ENCODE measurements around the gene ARHGAP25.

ARHGAP25 gene

GRCh38 chr2:68775272-68775842 is 40.7 kb downstream of the ARHGAP25 start:
- H3K27ac ChIP-seq: no peak overlapping the region
- TF ChIP-seq, protein P1, sequence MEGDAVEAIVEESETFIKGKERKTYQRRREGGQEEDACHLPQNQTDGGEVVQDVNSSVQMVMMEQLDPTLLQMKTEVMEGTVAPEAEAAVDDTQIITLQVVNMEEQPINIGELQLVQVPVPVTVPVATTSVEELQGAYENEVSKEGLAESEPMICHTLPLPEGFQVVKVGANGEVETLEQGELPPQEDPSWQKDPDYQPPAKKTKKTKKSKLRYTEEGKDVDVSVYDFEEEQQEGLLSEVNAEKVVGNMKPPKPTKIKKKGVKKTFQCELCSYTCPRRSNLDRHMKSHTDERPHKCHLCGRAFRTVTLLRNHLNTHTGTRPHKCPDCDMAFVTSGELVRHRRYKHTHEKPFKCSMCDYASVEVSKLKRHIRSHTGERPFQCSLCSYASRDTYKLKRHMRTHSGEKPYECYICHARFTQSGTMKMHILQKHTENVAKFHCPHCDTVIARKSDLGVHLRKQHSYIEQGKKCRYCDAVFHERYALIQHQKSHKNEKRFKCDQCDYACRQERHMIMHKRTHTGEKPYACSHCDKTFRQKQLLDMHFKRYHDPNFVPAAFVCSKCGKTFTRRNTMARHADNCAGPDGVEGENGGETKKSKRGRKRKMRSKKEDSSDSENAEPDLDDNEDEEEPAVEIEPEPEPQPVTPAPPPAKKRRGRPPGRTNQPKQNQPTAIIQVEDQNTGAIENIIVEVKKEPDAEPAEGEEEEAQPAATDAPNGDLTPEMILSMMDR (conservative IDR thresholded peaks at IDR 0.05): no peak
- TF ChIP-seq ZFX (IDR thresholded peaks at IDR 0.05): no peak

GRCh38 chr2:68776124-68776523 is 41.5 kb downstream of the ARHGAP25 start:
- H3K27ac ChIP-seq: no peak overlapping the region
- TF ChIP-seq, protein P1 (conservative IDR thresholded peaks at IDR 0.05): no peak
- TF ChIP-seq ZFX (IDR thresholded peaks at IDR 0.05): no peak

GRCh38 chr2:68779595-68779994 is 45.0 kb downstream of the ARHGAP25 start:
- no peak overlapping the region for H3K27ac ChIP-seq
- TF ChIP-seq, protein P1 (conservative IDR thresholded peaks at IDR 0.05): no peak
- TF ChIP-seq ZFX (IDR thresholded peaks at IDR 0.05): no peak

DNA sequence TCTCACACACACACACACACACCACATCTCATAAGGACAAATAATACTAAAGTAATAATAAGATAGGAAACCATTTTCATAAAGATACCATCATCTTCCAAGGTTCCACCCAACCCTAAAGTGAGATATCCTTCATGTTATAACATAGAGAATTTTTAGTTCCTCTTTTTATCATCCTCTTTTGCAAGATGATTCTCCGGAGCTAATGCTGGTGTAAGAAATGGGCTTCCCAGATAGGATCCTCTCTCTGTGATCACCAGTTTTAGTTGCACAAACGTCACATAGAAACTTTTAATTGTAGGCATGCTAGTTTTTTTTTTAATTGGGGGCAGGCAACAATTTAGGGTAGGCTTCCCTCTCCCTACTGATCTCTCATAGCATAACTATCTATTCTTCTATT is 49.6 kb downstream of the ARHGAP25 start:
- no peak overlapping the region for H3K27ac ChIP-seq
- no peak for TF ChIP-seq ZFX (IDR thresholded peaks at IDR 0.05)
- TF ChIP-seq, protein P1 (conservative IDR thresholded peaks at IDR 0.05): no peak

- TF ChIP-seq ZFX (IDR thresholded peaks at IDR 0.05): no peak
- TF ChIP-seq, protein P1 (conservative IDR thresholded peaks at IDR 0.05): no peak
- H3K27ac ChIP-seq: no peak overlapping the region
Observed at GRCh38 chr2:68784915-68785314, 50.3 kb downstream of the ARHGAP25 start.

DNA sequence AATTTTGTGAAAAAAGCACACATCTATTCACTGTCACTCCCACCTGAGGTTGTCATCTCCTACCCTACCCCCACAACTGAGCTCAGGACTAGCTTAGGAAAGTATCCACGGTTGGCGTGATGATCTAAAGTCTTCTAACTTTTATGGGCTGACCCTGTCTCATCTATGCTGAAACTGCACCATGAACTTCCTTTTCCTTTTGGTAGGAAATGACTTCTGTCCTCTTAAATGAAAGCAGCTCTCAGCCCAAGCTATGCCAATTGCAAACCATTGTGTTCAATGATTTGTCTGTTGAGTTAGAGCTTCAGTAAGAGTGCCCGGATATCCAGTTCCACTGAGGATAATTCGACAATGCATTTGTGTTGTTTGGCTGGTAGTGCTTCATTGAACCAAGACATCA is 52.7 kb downstream of the ARHGAP25 start:
- no peak overlapping the region for H3K27ac ChIP-seq
- no peak for TF ChIP-seq ZFX (IDR thresholded peaks at IDR 0.05)
- TF ChIP-seq, protein P1 (conservative IDR thresholded peaks at IDR 0.05): no peak

DNA sequence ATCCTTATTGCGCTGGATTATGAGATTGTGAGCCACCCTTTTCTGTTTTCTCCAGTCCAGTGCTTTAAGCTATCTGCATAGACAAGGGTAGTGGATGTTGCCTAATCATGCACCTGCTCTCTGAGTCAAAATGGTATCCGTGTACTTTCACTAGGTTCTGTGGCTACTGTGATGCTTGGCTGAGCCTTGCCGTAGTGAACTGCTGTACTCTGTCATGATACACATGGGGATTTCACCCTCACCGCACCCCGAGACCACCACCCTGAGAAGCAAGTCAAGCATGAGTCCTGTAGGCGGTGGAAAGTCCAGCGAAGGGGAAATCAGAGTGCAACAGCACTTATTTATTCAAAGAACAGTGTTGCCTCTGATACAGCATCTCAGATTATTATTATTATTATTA is 55.0 kb downstream of the ARHGAP25 start:
- TF ChIP-seq, protein P1 (conservative IDR thresholded peaks at IDR 0.05): no peak
- TF ChIP-seq ZFX (IDR thresholded peaks at IDR 0.05): no peak
- H3K27ac ChIP-seq: no peak overlapping the region

Data from C4-2B (cell line).